ENCODE data around the gene NMRK2.

Gene NMRK2

GRCh38 chr19:3981736-3982681 is 49.1 kb downstream of the NMRK2 start:
- TF ChIP-seq CTCF (IDR thresholded peaks at IDR 0.05; ENCODE audit: control extremely low read depth, extremely low read depth, low read depth, missing control alignments): no peak
- CTCF ChIA-PET: no interaction called here
- POLR2A ChIA-PET: interaction anchor here (0.5 to 3.4 kb wide), 6 partner anchors 10 to 361 kb away, joined by 4 to 29 read pairs (median 8); partner anchors contain the start of genes DAPK3 and MPND
- no peak for DNase-seq (ENCODE audit: extremely low spot score)

GRCh38 chr19:3982701-3983541 is 50.1 kb downstream of the NMRK2 start:
- ChIA-PET CTCF (interaction anchor here (1.0 kb wide), 1 partner anchor 12 kb away, joined by 3 read pairs; the partner anchor contains the start of gene DAPK3), POLR2A (interaction anchor here (0.5 to 2.0 kb wide), 7 partner anchors 8 to 376 kb away, joined by 3 to 13 read pairs (median 4); partner anchors contain the start of genes DAPK3, MPND and PIAS4)
- no peak for TF ChIP-seq CTCF (IDR thresholded peaks at IDR 0.05; ENCODE audit: control extremely low read depth, extremely low read depth, low read depth, missing control alignments)
- no peak for DNase-seq (ENCODE audit: extremely low spot score)

- no peak for TF ChIP-seq CTCF (IDR thresholded peaks at IDR 0.05; ENCODE audit: control extremely low read depth, extremely low read depth, low read depth, missing control alignments)
- CTCF ChIA-PET: interaction anchor here (1.0 kb wide), 1 partner anchor 13 kb away, joined by 3 read pairs; the partner anchor contains the start of gene DAPK3
- no peak for DNase-seq (ENCODE audit: extremely low spot score)
- POLR2A ChIA-PET: interaction anchor here (0.5 to 2.0 kb wide), 4 partner anchors 8 to 375 kb away, joined by 3 to 13 read pairs (median 4); partner anchors contain the start of genes DAPK3 and PIAS4
Measured at GRCh38 chr19:3983542-3983914, 50.7 kb downstream of the NMRK2 start.

GRCh38 chr19:3983936-3984583 is 51.2 kb downstream of the NMRK2 start:
- ChIA-PET CTCF (interaction anchor here (1.0 kb wide), 1 partner anchor 13 kb away, joined by 3 read pairs; the partner anchor contains the start of gene DAPK3), POLR2A (interaction anchor here (0.8 to 2.3 kb wide), 4 partner anchors 9 to 217 kb away, joined by 3 to 13 read pairs (median 8); partner anchors contain the start of gene DAPK3)
- DNase-seq (ENCODE audit: extremely low spot score): no peak
- no peak for TF ChIP-seq CTCF (IDR thresholded peaks at IDR 0.05; ENCODE audit: control extremely low read depth, extremely low read depth, low read depth, missing control alignments)

- POLR2A ChIA-PET: interaction anchor here (1.5 to 2.3 kb wide), 4 partner anchors 9 to 216 kb away, joined by 4 to 19 read pairs (median 13); partner anchors contain the start of gene DAPK3
- CTCF ChIA-PET: interaction anchor here (1.2 to 1.7 kb wide), 3 partner anchors 202 to 223 kb away, joined by 3 to 4 read pairs (median 4); partner anchors contain the start of gene MRPL54
- TF ChIP-seq CTCF (IDR thresholded peaks at IDR 0.05; ENCODE audit: control extremely low read depth, extremely low read depth, low read depth, missing control alignments): no peak
- DNase-seq (ENCODE audit: extremely low spot score): no peak
Measured at GRCh38 chr19:3984584-3984907, 51.7 kb downstream of the NMRK2 start.
